H1 (cell line): ENCODE data around the gene CCDC116. TPM values are rescaled to one million over a fixed set of nuclear protein-coding genes. Genes with fewer than 3 reads are reported as not detected.

Experiments
- CTCF ChIA-PET: fragments of 300-600 bp; sonication (Branson Sonifier 250); formaldehyde crosslinking; loops from one replicate; lab custom pipeline; 2021; ENCODE audit not compliant: partially characterized antibody; lab: Charles Lee
- POLR2A ChIA-PET: fragments of 300-600 bp; sonication (Branson Sonifier 250); formaldehyde crosslinking; loops from one replicate; lab custom pipeline; 2021; ENCODE audit warnings: inconsistent platforms; ENCODE audit not compliant: partially characterized antibody; lab: Charles Lee
- DNase-seq, 2 experiments: peaks; one replicate each; pipeline versions ENCODE4 v3.0.0 to v3.0.0-alpha.2; 2010 to 2022; ENCODE audit warnings: low spot score in 2 of 2, low read depth in 1 of 2, mixed read lengths in 1 of 2
- FAIRE-seq: peaks from 2 replicates; lab custom pipeline; 2011; peaks lifted over from hg19 to GRCh38; lab: Jason Lieb, UNC
- H2AFZ ChIP-seq: 2 replicates; pipeline ENCODE4 v1.8.1; 2012; ENCODE audit warnings: low read length, inconsistent platforms
- H2AK5ac ChIP-seq: 2 replicates; pipeline ENCODE4 v1.6.1; 2013; ENCODE audit warnings: low read depth, low read length
- H2BK120ac ChIP-seq: replicated peaks from 2 replicates; pipeline ENCODE3; 2013; ENCODE audit warnings: low read depth, low read length, inconsistent platforms
- H2BK12ac ChIP-seq: 2 replicates; pipeline ENCODE4 v1.6.1; 2013; ENCODE audit warnings: low read depth, low read length
- H2BK15ac ChIP-seq: 2 replicates; pipeline ENCODE4 v1.6.1; 2013; ENCODE audit warnings: low read length
- H2BK20ac ChIP-seq: 2 replicates; pipeline ENCODE4 v1.6.1; 2013; ENCODE audit warnings: low read length
- H2BK5ac ChIP-seq: 2 replicates; pipeline ENCODE4 v1.6.1; 2013; ENCODE audit warnings: low read depth, low read length
- H3K14ac ChIP-seq: 2 replicates; pipeline ENCODE4 v1.6.1; 2013; ENCODE audit warnings: inconsistent platforms; ENCODE audit not compliant: insufficient read length
- H3K18ac ChIP-seq: 2 replicates; pipeline ENCODE4 v1.6.1; 2013; ENCODE audit warnings: low read length; ENCODE audit errors: extremely low read depth
- H3K23ac ChIP-seq: 2 replicates; pipeline ENCODE4 v1.6.1; 2013; ENCODE audit warnings: inconsistent platforms; ENCODE audit not compliant: insufficient read length
- H3K23me2 ChIP-seq: 2 replicates; pipeline ENCODE4 v1.6.1; 2013; ENCODE audit warnings: low read depth, low read length
- H3K27ac ChIP-seq: 2 replicates; pipeline ENCODE4 v1.6.1; 2011; ENCODE audit warnings: low read depth, low read length, inconsistent platforms
- H3K27me3 ChIP-seq, 4 experiments: replicated peaks in 1 of 4; 1 replicate in 1 of 4; 2 replicates in 3 of 4; pipeline versions ENCODE4 v1.6.1 to v1.8.1; 2011 to 2013; ENCODE audit warnings: low read length in 3 of 4, mild to moderate bottlenecking in 3 of 4, inconsistent platforms in 2 of 4, mixed read lengths in 2 of 4, moderate library complexity in 1 of 4; ENCODE audit not compliant: control insufficient read depth in 3 of 4, insufficient read depth in 3 of 4; ENCODE audit errors: extremely low read depth in 1 of 4
- H3K36me3 ChIP-seq, 4 experiments: 2 replicates each; pipeline versions ENCODE4 v1.6.1 to v1.8.1; 2011 to 2013; ENCODE audit warnings: mild to moderate bottlenecking in 4 of 4, low read length in 3 of 4, moderate library complexity in 2 of 4, control low read depth in 1 of 4, inconsistent platforms in 1 of 4; ENCODE audit not compliant: insufficient read depth in 4 of 4, control insufficient read depth in 2 of 4
- H3K4ac ChIP-seq: replicated peaks from 2 replicates; pipeline ENCODE3; 2013; ENCODE audit warnings: low read length, low read depth, mixed read lengths, inconsistent platforms; ENCODE audit not compliant: insufficient read length
- H3K4me1 ChIP-seq, 4 experiments: replicated peaks in 1 of 4; 1 replicate in 1 of 4; 2 replicates in 3 of 4; pipeline versions ENCODE4 v1.6.1 to v1.8.1; 2011 to 2013; ENCODE audit warnings: low read length in 3 of 4, inconsistent platforms in 2 of 4, mixed read lengths in 1 of 4; ENCODE audit not compliant: insufficient read depth in 4 of 4, control insufficient read depth in 3 of 4
- H3K4me2 ChIP-seq, 2 experiments: 2 replicates each; pipeline versions ENCODE4 v1.6.1 to v1.8.1; 2011 to 2013; ENCODE audit warnings: low read depth in 2 of 2, low read length in 2 of 2, control low read depth in 1 of 2, inconsistent platforms in 1 of 2, mild to moderate bottlenecking in 1 of 2; ENCODE audit not compliant: insufficient read depth in 1 of 2
- H3K4me3 ChIP-seq, 4 experiments: fragments of 200-600, 300-600 bp in 1 of 4; sonication (generic), shearing (Covaris generic), sonication (Bioruptor Twin) in 1 of 4; 2 replicates each; pipeline versions ENCODE4 v1.5.1 to v1.8.1; 2011 to 2016; ENCODE audit warnings: low read length in 4 of 4, low read depth in 3 of 4, control low read depth in 2 of 4, inconsistent platforms in 2 of 4, mild to moderate bottlenecking in 2 of 4, mixed read lengths in 1 of 4, moderate library complexity in 1 of 4; ENCODE audit not compliant: insufficient read depth in 2 of 4; ENCODE audit errors: extremely low read depth in 1 of 4
- H3K56ac ChIP-seq: replicated peaks from 2 replicates; pipeline ENCODE3; 2013; ENCODE audit warnings: low read depth, mild to moderate bottlenecking, mixed read lengths, low read length, inconsistent platforms; ENCODE audit not compliant: insufficient read length
- H3K79me1 ChIP-seq: 2 replicates; pipeline ENCODE4 v1.6.1; 2013; ENCODE audit warnings: low read depth, low read length, control low read depth
- H3K79me2 ChIP-seq, 2 experiments: 2 replicates each; pipeline versions ENCODE4 v1.6.1 to v1.8.1; 2012 to 2013; ENCODE audit warnings: low read length in 2 of 2, mild to moderate bottlenecking in 2 of 2, inconsistent platforms in 1 of 2; ENCODE audit not compliant: insufficient read depth in 2 of 2, control insufficient read depth in 1 of 2
- H3K9ac ChIP-seq, 4 experiments: replicated peaks in 1 of 4; 1 replicate in 1 of 4; 2 replicates in 3 of 4; pipeline versions ENCODE4 v1.6.1 to v1.8.1; 2011 to 2013; ENCODE audit warnings: low read depth in 3 of 4, low read length in 3 of 4, control low read depth in 2 of 4, mild to moderate bottlenecking in 2 of 4, moderate library complexity in 2 of 4, inconsistent platforms in 1 of 4; ENCODE audit errors: extremely low read depth in 1 of 4
- H3K9me3 ChIP-seq, 2 experiments: 2 replicates each; pipeline versions ENCODE4 v1.6.1 to v1.8.1; 2012 to 2013; ENCODE audit warnings: mild to moderate bottlenecking in 2 of 2, moderate library complexity in 2 of 2, control low read depth in 1 of 2, inconsistent platforms in 1 of 2, low read depth in 1 of 2, low read length in 1 of 2, mixed read lengths in 1 of 2; ENCODE audit not compliant: insufficient read depth in 2 of 2
- H4K20me1 ChIP-seq, 2 experiments: replicated peaks in 1 of 2; 2 replicates each; pipeline versions ENCODE3 to v1.8.1; 2011 to 2013; ENCODE audit warnings: inconsistent platforms in 2 of 2, low read length in 2 of 2, mild to moderate bottlenecking in 1 of 2; ENCODE audit not compliant: insufficient read depth in 2 of 2, control insufficient read depth in 1 of 2
- H4K5ac ChIP-seq: 2 replicates; pipeline ENCODE4 v1.6.1; 2013; ENCODE audit warnings: low read length, low read depth, mixed read lengths, inconsistent platforms; ENCODE audit not compliant: insufficient read length
- H4K8ac ChIP-seq: 2 replicates; pipeline ENCODE4 v1.8.0; 2013; ENCODE audit warnings: mild to moderate bottlenecking, moderate library complexity, low read length, inconsistent platforms; ENCODE audit not compliant: insufficient read depth; ENCODE audit errors: extremely low read depth
- H4K91ac ChIP-seq: replicated peaks from 2 replicates; pipeline ENCODE3; 2013; ENCODE audit warnings: low read length, mixed read lengths, inconsistent platforms; ENCODE audit not compliant: insufficient read length
- CHD1 ChIP-seq: IDR thresholded peaks from 2 replicates; pipeline ENCODE4 v1.6.1; 2012; ENCODE audit warnings: low read depth, low read length, improper control_type of control experiment
- FOSL1 ChIP-seq: IDR thresholded peaks from 2 replicates; pipeline ENCODE4 v1.6.1; 2011; ENCODE audit warnings: mild to moderate bottlenecking, low read depth, low read length, moderate library complexity; ENCODE audit not compliant: insufficient read depth
- GABPA ChIP-seq: IDR thresholded peaks from 2 replicates; pipeline ENCODE4 v1.6.1; 2011; ENCODE audit warnings: mild to moderate bottlenecking, low read length, moderate library complexity, borderline replicate concordance; ENCODE audit not compliant: insufficient read depth
- GTF2F1 ChIP-seq: IDR thresholded peaks from 2 replicates; pipeline ENCODE4 v1.6.1; 2012; ENCODE audit warnings: low read depth, low read length, improper control_type of control experiment, borderline replicate concordance
- RFX5 ChIP-seq: IDR thresholded peaks from 2 replicates; pipeline ENCODE4 v1.6.1; 2011; ENCODE audit warnings: low read depth, low read length, improper control_type of control experiment, borderline replicate concordance
- SIN3A ChIP-seq, 2 experiments: IDR thresholded peaks in 1 of 2; conservative IDR thresholded peaks in 1 of 2; 2 replicates each; pipeline ENCODE4 v1.6.1; 2011 to 2012; ENCODE audit warnings: low read length in 2 of 2, improper control_type of control experiment in 1 of 2, low read depth in 1 of 2, mild to moderate bottlenecking in 1 of 2
- TAF7 ChIP-seq: optimal IDR thresholded peaks from 2 replicates; pipeline ENCODE3; 2011; ENCODE audit warnings: low read depth, mild to moderate bottlenecking, inconsistent platforms, low read length, moderate library complexity, borderline replicate concordance
- ZNF274 ChIP-seq: IDR thresholded peaks from 2 replicates; pipeline ENCODE4 v1.7.0; 2012; ENCODE audit warnings: low read length, borderline replicate concordance; ENCODE audit errors: extremely low read depth
- WGBS, 2 experiments: shearing (Covaris generic) in 1 of 2; methylation state at CpG; one replicate each; pipeline versions ENCODE4 v1.1.6 to v1.1.7; 2013 to 2015; ENCODE audit warnings: low lambda C conversion rate in 2 of 2, mixed read lengths in 2 of 2, inconsistent platforms in 1 of 2, low coverage in 1 of 2, missing lambda C conversion rate in 1 of 2; ENCODE audit not compliant: insufficient replicate concordance in 2 of 2, insufficient coverage in 1 of 2, insufficient read length in 1 of 2; ENCODE audit errors: extremely low coverage in 1 of 2, missing lambda C conversion rate in 1 of 2; 5-methylcytosine and 5-hydroxymethylcytosine counted together
- polyA plus RNA-seq, 7 experiments: library from polyadenylated mRNA; depleted of rRNA in 3 of 7; stranded (reverse) in 5 of 7; unstranded in 2 of 7; fragments of >200 nt in 5 of 7; fragments of 200-250 nt in 2 of 7; gene quantifications; 1 replicate in 5 of 7; 2 replicates in 1 of 7; 4 replicates in 1 of 7; pipeline versions ENCODE4 v1.2.1 to v1.2.3, GENCODE V29; 2011 to 2013; ENCODE audit warnings: missing spikeins in 2 of 7, mixed read lengths in 2 of 7
- total RNA-seq: library from RNA; stranded (reverse); fragmentation: NEBNext Ultra II Directional; extraction: Animal tissue kit (Norgen Biotek cat#: 25700); gene quantifications from 2 replicates; pipeline ENCODE4 v1.2.1, GENCODE V29; 2021
- TF ChIP-seq, protein P1 (sequence below): IDR thresholded peaks from 2 replicates; pipeline ENCODE4 v1.6.1; 2011; ENCODE audit warnings: low read length, improper control_type of control experiment

CCDC116 gene
- total and polyA plus RNA-seq, 2 of the 8 experiments (the other 6 are each of a cell fraction or from before 2014, with no cell fraction given): 0.08 TPM; not detected in 1

DNA sequence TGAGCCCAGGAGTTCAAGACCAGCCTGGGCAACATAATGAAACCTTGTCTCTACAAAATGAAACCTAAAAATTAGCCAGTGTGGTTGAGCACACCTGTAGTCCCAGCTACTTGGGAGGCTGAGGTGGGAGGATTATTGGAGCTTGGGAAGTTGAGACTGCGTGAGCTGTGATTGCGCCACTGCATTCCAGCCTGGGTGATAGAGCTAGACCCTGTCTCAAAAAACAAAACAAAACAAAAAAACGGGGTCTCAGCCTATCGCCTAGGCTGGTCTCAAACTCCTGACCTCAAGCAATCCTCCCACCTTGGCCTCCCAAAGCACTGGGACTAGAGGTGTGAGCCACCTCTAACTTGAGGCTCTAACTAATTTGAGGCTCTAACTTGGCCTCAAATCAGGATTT is 46.8 kb downstream of the CCDC116 start:
- H4K8ac ChIP-seq: no peak overlapping the region; the same call in 1 of the 2 replicates
- H3K79me1 ChIP-seq: no peaks in the 10 kb centered on the region
- H3K4me2 ChIP-seq: no peak overlapping the region
- H3K79me2 ChIP-seq: no peaks in the 10 kb centered on the region
- H4K5ac ChIP-seq: no peak overlapping the region
- no peaks in the 10 kb centered on the region for H3K4me1 ChIP-seq
- TF ChIP-seq, protein P1, sequence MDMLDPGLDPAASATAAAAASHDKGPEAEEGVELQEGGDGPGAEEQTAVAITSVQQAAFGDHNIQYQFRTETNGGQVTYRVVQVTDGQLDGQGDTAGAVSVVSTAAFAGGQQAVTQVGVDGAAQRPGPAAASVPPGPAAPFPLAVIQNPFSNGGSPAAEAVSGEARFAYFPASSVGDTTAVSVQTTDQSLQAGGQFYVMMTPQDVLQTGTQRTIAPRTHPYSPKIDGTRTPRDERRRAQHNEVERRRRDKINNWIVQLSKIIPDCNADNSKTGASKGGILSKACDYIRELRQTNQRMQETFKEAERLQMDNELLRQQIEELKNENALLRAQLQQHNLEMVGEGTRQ: no peak
- TF ChIP-seq GTF2F1 (no peak), TAF7 (no peak), GABPA (no peak), CHD1 (no peak), FOSL1 (no peak), SIN3A (conservative IDR thresholded peaks at IDR 0.05 in 1 of 2, IDR thresholded peaks at IDR 0.05 in 1 of 2; ENCODE audit: low read depth in 1 of 2, low read length in 2 of 2) (no peak), ZNF274 (no peak), RFX5 (no peak)
- H3K56ac ChIP-seq: no peak overlapping the region
- no peak overlapping the region for H2BK15ac ChIP-seq
- peaks cover 3 to 11% (median 6%) of the 10 kb centered on the region in 4 experiments; a peak in 4 of 8 replicates for H3K36me3 ChIP-seq
- H3K23me2 ChIP-seq: no peaks in the 10 kb centered on the region
- H2BK120ac ChIP-seq: no peak overlapping the region
- H3K9me3 ChIP-seq: peaks cover 0 to 12% of the 10 kb centered on the region in 2 experiments; a peak in 1 of 4 replicates
- no peak overlapping the region for H3K27ac ChIP-seq
- no peak for FAIRE-seq
- no peak overlapping the region for H2BK12ac ChIP-seq
- H2AK5ac ChIP-seq: no peak overlapping the region
- no peak overlapping the region for H3K9ac ChIP-seq
- CTCF ChIA-PET: interaction anchor here (0.6 kb wide), 2 partner anchors 44 to 85 kb away, joined by 3 read pairs; no protein-coding TSS in a partner anchor
- no peak overlapping the region for H2AFZ ChIP-seq
- H3K23ac ChIP-seq: no peak overlapping the region
- H3K4ac ChIP-seq: no peak overlapping the region
- H4K20me1 ChIP-seq: peaks cover 2 to 9% of the 10 kb centered on the region in 2 experiments
- no peak overlapping the region for H3K14ac ChIP-seq
- 70% methylated on average over 4 of the region's 4 CpGs; no CpG with 5 or more reads in 1 of the 2 experiments for WGBS, 2 experiments
- no peak for DNase-seq
- H2BK5ac ChIP-seq: no peak overlapping the region
- H3K27me3 ChIP-seq: no peaks in the 10 kb centered on the region
- no peak overlapping the region for H2BK20ac ChIP-seq
- H3K18ac ChIP-seq: no peak overlapping the region
- no peak overlapping the region for H4K91ac ChIP-seq
- POLR2A ChIA-PET: interaction anchor here (1.4 to 1.6 kb wide), 2 partner anchors 15 to 71 kb away, joined by 3 to 4 read pairs; no protein-coding TSS in a partner anchor
- no peak overlapping the region for H3K4me3 ChIP-seq
